WTC11 (cell line): ENCODE measurements around the gene KCTD16. TPM values are rescaled to one million over a fixed set of nuclear protein-coding genes. Genes with fewer than 3 reads are reported as not detected.

Experiments used
- ATAC-seq: fragments of 200-7000 bp; cut with Tn5 transposase; 2 replicates; pipeline ENCODE4 v1.10.0; 2021; ENCODE audit warnings: mild to moderate bottlenecking, moderate library complexity
- CTCF ChIA-PET: fragments of 300-600 bp; sonication (Branson Sonifier 250); formaldehyde crosslinking; loops from one replicate; lab custom pipeline; 2021; ENCODE audit warnings: antibody characterized with exemption; lab: Charles Lee
- POLR2A ChIA-PET: fragments of 350-600 bp; sonication (Branson Sonifier 250); formaldehyde crosslinking; loops from one replicate; lab custom pipeline; 2021; ENCODE audit warnings: antibody characterized with exemption; lab: Charles Lee
- DNase-seq: peaks from one replicate; pipeline ENCODE4 v3.0.0; 2021; ENCODE audit warnings: low spot score
- H3K27ac Mint-ChIP-seq: 2 replicates; pipeline ENCODE4 v1.8.0; 2021; ENCODE audit warnings: mixed read lengths
- H3K27me3 Mint-ChIP-seq: 2 replicates; pipeline ENCODE4 v1.8.0; 2021; ENCODE audit warnings: low read depth, mild to moderate bottlenecking, moderate library complexity, mixed read lengths
- H3K36me3 Mint-ChIP-seq: 2 replicates; pipeline ENCODE4 v1.8.0; 2021; ENCODE audit warnings: mixed read lengths
- H3K4me1 Mint-ChIP-seq: 2 replicates; pipeline ENCODE4 v1.8.0; 2022; ENCODE audit warnings: mixed read lengths
- H3K4me3 Mint-ChIP-seq: 2 replicates; pipeline ENCODE4 v1.8.0; 2021; ENCODE audit warnings: mild to moderate bottlenecking, moderate library complexity, mixed read lengths
- H3K9me3 Mint-ChIP-seq: 2 replicates; pipeline ENCODE4 v1.8.0; 2021; ENCODE audit warnings: mixed read lengths
- E2F1 ChIP-seq: sonication (generic); formaldehyde crosslinking; IDR thresholded peaks from 2 replicates; pipeline ENCODE4 v1.8.0; 2022; ENCODE audit warnings: mild to moderate bottlenecking, missing genetic modification reagents
- FOXP1 ChIP-seq: sonication (generic); formaldehyde crosslinking; IDR thresholded peaks from 2 replicates; pipeline ENCODE4 v1.8.0; 2022; ENCODE audit warnings: missing genetic modification reagents, mild to moderate bottlenecking, moderate library complexity, borderline replicate concordance
- FOXP4 ChIP-seq: sonication (generic); formaldehyde crosslinking; IDR thresholded peaks from 2 replicates; pipeline ENCODE4 v1.8.0; 2022; ENCODE audit warnings: mild to moderate bottlenecking, missing genetic modification reagents
- GRHL2 ChIP-seq: fragments of 250-450 bp; sonication (Bioruptor Pico); IDR thresholded peaks from 2 replicates; pipeline ENCODE4 v1.8.0; 2022; ENCODE audit warnings: mild to moderate bottlenecking, moderate library complexity; ENCODE audit not compliant: insufficient replicate concordance, severe bottlenecking
- GTF2I ChIP-seq: fragments of 250-450 bp; sonication (Bioruptor Pico); conservative IDR thresholded peaks from 2 replicates; pipeline ENCODE4 v1.4.0; 2021; ENCODE audit warnings: mild to moderate bottlenecking
- IRF2 ChIP-seq: sonication (generic); formaldehyde crosslinking; IDR thresholded peaks from 2 replicates; pipeline ENCODE4 v1.8.0; 2022; ENCODE audit warnings: low read depth, missing genetic modification reagents, borderline replicate concordance
- JUN ChIP-seq: sonication (generic); formaldehyde crosslinking; IDR thresholded peaks from 2 replicates; pipeline ENCODE4 v1.8.0; 2023; ENCODE audit warnings: mild to moderate bottlenecking, missing genetic modification reagents
- NR2C2 ChIP-seq: sonication (generic); formaldehyde crosslinking; IDR thresholded peaks from 2 replicates; pipeline ENCODE4 v1.8.0; 2022; ENCODE audit warnings: mild to moderate bottlenecking, missing genetic modification reagents
- RELA ChIP-seq: sonication (generic); formaldehyde crosslinking; IDR thresholded peaks from 2 replicates; pipeline ENCODE4 v1.8.1; 2022; ENCODE audit warnings: missing genetic modification reagents, mild to moderate bottlenecking, borderline replicate concordance
- SP1 ChIP-seq: sonication (generic); formaldehyde crosslinking; conservative IDR thresholded peaks from 2 replicates; pipeline ENCODE4 v1.8.1; 2022; ENCODE audit warnings: missing genetic modification reagents
- ZBTB21 ChIP-seq: sonication (generic); formaldehyde crosslinking; IDR thresholded peaks from 2 replicates; pipeline ENCODE4 v1.8.1; 2023; ENCODE audit warnings: mild to moderate bottlenecking, missing genetic modification reagents, borderline replicate concordance
- ZNF138 ChIP-seq: sonication (generic); formaldehyde crosslinking; conservative IDR thresholded peaks from 2 replicates; pipeline ENCODE4 v1.8.1; 2022; ENCODE audit warnings: mild to moderate bottlenecking, moderate library complexity, missing genetic modification reagents
- ZNF263 ChIP-seq: sonication (generic); formaldehyde crosslinking; IDR thresholded peaks from 2 replicates; pipeline ENCODE4 v1.8.1; 2022; ENCODE audit warnings: low read depth, mild to moderate bottlenecking, moderate library complexity, missing genetic modification reagents
- ZNF396 ChIP-seq: fragments of 250-450 bp; sonication (Bioruptor Pico); IDR thresholded peaks from 2 replicates; pipeline ENCODE4 v1.8.0; 2021; ENCODE audit warnings: mild to moderate bottlenecking, moderate library complexity, borderline replicate concordance
- total RNA-seq: library from RNA; stranded (reverse); gene quantifications from 3 replicates; pipeline ENCODE4 v1.2.3, GENCODE V29; 2021
- TF ChIP-seq, protein P1 (sequence below): fragments of 250-450 bp; sonication (Bioruptor Pico); IDR thresholded peaks from 2 replicates; pipeline ENCODE4 v1.9.0; 2021; ENCODE audit warnings: mild to moderate bottlenecking
- TF ChIP-seq, protein P2 (sequence below): fragments of 250-450 bp; sonication (Bioruptor Pico); IDR thresholded peaks from 2 replicates; pipeline ENCODE4 v1.8.0; 2021; ENCODE audit warnings: mild to moderate bottlenecking
- TF ChIP-seq, protein P3 (sequence below): sonication (generic); formaldehyde crosslinking; IDR thresholded peaks from 2 replicates; pipeline ENCODE4 v1.8.1; 2023; ENCODE audit warnings: mild to moderate bottlenecking, missing genetic modification reagents, borderline replicate concordance
- TF ChIP-seq, protein P4 (sequence below): sonication (generic); formaldehyde crosslinking; IDR thresholded peaks from 2 replicates; pipeline ENCODE4 v1.8.1; 2022; ENCODE audit warnings: mild to moderate bottlenecking, missing genetic modification reagents, moderate library complexity, borderline replicate concordance
- TF ChIP-seq, protein P5 (sequence below): sonication (generic); formaldehyde crosslinking; IDR thresholded peaks from 2 replicates; pipeline ENCODE4 v1.8.1; 2023; ENCODE audit warnings: mild to moderate bottlenecking, moderate library complexity, missing genetic modification reagents

KCTD16 gene
- total RNA-seq, 1 experiment from 2014 or later, result 0.20 TPM

GRCh38 chr5:144522698-144523097, 352.0 kb downstream of the KCTD16 start:
- Mint-ChIP-seq H3K27ac (no peak overlapping the region), H3K36me3 (no peaks in the 10 kb centered on the region), H3K27me3 (peaks cover 10% of the 10 kb centered on the region), H3K4me3 (no peak overlapping the region), H3K4me1 (peaks cover 13% of the 10 kb centered on the region; the same call in 1 of the 2 replicates), H3K9me3 (no peaks in the 10 kb centered on the region)
- ChIA-PET POLR2A (no interaction called here), CTCF (no interaction called here)
- ATAC-seq, result no peak
- DNase-seq, result no peak
- TF ChIP-seq, protein P1, sequence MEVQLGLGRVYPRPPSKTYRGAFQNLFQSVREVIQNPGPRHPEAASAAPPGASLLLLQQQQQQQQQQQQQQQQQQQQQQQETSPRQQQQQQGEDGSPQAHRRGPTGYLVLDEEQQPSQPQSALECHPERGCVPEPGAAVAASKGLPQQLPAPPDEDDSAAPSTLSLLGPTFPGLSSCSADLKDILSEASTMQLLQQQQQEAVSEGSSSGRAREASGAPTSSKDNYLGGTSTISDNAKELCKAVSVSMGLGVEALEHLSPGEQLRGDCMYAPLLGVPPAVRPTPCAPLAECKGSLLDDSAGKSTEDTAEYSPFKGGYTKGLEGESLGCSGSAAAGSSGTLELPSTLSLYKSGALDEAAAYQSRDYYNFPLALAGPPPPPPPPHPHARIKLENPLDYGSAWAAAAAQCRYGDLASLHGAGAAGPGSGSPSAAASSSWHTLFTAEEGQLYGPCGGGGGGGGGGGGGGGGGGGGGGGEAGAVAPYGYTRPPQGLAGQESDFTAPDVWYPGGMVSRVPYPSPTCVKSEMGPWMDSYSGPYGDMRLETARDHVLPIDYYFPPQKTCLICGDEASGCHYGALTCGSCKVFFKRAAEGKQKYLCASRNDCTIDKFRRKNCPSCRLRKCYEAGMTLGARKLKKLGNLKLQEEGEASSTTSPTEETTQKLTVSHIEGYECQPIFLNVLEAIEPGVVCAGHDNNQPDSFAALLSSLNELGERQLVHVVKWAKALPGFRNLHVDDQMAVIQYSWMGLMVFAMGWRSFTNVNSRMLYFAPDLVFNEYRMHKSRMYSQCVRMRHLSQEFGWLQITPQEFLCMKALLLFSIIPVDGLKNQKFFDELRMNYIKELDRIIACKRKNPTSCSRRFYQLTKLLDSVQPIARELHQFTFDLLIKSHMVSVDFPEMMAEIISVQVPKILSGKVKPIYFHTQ, result no peak
- TF ChIP-seq IRF2 (CRISPR knock-in tag) (no peak), ZBTB21 (no peak), FOXP4 (CRISPR knock-in tag) (no peak), RELA (CRISPR knock-in tag) (no peak), FOXP1 (CRISPR knock-in tag) (no peak), NR2C2 (CRISPR knock-in tag) (no peak), GRHL2 (CRISPR knock-in tag) (no peak), E2F1 (CRISPR knock-in tag) (no peak), ZNF263 (CRISPR knock-in tag) (no peak), SP1 (CRISPR knock-in tag) (no peak), GTF2I (no peak), JUN (no peak), ZNF138 (no peak), ZNF396 (CRISPR knock-in tag) (no peak)
- TF ChIP-seq, protein P2, sequence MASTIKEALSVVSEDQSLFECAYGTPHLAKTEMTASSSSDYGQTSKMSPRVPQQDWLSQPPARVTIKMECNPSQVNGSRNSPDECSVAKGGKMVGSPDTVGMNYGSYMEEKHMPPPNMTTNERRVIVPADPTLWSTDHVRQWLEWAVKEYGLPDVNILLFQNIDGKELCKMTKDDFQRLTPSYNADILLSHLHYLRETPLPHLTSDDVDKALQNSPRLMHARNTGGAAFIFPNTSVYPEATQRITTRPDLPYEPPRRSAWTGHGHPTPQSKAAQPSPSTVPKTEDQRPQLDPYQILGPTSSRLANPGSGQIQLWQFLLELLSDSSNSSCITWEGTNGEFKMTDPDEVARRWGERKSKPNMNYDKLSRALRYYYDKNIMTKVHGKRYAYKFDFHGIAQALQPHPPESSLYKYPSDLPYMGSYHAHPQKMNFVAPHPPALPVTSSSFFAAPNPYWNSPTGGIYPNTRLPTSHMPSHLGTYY (CRISPR knock-in tag), result no peak
- TF ChIP-seq, protein P3, sequence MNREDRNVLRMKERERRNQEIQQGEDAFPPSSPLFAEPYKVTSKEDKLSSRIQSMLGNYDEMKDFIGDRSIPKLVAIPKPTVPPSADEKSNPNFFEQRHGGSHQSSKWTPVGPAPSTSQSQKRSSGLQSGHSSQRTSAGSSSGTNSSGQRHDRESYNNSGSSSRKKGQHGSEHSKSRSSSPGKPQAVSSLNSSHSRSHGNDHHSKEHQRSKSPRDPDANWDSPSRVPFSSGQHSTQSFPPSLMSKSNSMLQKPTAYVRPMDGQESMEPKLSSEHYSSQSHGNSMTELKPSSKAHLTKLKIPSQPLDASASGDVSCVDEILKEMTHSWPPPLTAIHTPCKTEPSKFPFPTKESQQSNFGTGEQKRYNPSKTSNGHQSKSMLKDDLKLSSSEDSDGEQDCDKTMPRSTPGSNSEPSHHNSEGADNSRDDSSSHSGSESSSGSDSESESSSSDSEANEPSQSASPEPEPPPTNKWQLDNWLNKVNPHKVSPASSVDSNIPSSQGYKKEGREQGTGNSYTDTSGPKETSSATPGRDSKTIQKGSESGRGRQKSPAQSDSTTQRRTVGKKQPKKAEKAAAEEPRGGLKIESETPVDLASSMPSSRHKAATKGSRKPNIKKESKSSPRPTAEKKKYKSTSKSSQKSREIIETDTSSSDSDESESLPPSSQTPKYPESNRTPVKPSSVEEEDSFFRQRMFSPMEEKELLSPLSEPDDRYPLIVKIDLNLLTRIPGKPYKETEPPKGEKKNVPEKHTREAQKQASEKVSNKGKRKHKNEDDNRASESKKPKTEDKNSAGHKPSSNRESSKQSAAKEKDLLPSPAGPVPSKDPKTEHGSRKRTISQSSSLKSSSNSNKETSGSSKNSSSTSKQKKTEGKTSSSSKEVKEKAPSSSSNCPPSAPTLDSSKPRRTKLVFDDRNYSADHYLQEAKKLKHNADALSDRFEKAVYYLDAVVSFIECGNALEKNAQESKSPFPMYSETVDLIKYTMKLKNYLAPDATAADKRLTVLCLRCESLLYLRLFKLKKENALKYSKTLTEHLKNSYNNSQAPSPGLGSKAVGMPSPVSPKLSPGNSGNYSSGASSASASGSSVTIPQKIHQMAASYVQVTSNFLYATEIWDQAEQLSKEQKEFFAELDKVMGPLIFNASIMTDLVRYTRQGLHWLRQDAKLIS, result no peak
- TF ChIP-seq, protein P4, sequence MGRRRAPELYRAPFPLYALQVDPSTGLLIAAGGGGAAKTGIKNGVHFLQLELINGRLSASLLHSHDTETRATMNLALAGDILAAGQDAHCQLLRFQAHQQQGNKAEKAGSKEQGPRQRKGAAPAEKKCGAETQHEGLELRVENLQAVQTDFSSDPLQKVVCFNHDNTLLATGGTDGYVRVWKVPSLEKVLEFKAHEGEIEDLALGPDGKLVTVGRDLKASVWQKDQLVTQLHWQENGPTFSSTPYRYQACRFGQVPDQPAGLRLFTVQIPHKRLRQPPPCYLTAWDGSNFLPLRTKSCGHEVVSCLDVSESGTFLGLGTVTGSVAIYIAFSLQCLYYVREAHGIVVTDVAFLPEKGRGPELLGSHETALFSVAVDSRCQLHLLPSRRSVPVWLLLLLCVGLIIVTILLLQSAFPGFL, result no peak
- TF ChIP-seq, protein P5, sequence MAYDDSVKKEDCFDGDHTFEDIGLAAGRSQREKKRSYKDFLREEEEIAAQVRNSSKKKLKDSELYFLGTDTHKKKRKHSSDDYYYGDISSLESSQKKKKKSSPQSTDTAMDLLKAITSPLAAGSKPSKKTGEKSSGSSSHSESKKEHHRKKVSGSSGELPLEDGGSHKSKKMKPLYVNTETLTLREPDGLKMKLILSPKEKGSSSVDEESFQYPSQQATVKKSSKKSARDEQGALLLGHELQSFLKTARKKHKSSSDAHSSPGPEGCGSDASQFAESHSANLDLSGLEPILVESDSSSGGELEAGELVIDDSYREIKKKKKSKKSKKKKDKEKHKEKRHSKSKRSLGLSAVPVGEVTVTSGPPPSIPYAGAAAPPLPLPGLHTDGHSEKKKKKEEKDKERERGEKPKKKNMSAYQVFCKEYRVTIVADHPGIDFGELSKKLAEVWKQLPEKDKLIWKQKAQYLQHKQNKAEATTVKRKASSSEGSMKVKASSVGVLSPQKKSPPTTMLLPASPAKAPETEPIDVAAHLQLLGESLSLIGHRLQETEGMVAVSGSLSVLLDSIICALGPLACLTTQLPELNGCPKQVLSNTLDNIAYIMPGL (CRISPR knock-in tag), result no peak
